Measurements from ENCODE around the gene CISH. TPM values are rescaled to one million over a fixed set of nuclear protein-coding genes. Genes with fewer than 3 reads are reported as not detected.

Gene CISH
- total and polyA plus RNA-seq, 5 donors: 8.0 to 27.8 (median 10.2) TPM

DNA sequence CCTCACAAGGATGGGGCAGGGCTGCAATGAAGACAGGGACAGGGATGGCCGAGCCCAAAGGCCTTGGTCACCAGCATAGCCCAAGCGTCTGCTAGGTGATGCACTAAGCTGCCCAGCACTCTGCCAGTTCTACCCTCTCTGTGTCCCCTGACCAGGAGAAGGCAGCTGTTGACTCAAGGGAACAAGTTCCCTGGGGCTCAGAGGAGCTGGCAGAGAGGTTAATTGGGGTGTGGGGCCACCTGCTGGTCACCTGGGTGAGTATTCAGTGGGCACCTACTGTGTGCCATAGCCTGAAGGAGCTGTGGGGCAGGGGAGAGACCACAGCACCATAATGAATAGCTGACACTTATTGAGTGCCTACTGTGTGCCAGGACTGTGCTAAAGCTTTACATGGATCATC, 41.1 kb upstream of the CISH start:
- Histone ChIP-seq H3K27me3 (ENCODE audit: control insufficient read depth, insufficient read depth) (no peaks in the 10 kb centered on the region), H3K9me3 (ENCODE audit: control insufficient read depth, low read length) (no peaks in the 10 kb centered on the region), H3K4me3 (ENCODE audit: low read length) (no peak overlapping the region), H3K4me1 (ENCODE audit: control insufficient read depth, insufficient read depth, low read length) (peaks cover 4% of the 10 kb centered on the region), H3K27ac (ENCODE audit: low read length) (no peak overlapping the region)
- peak in 1 of 2 donors; percentile 12 for ATAC-seq
- DNase-seq: peak in 1 of 3 donors; percentile 61
- WGBS: 75% methylated on average over 2 of the region's 2 CpGs
- intact Hi-C loops (cut with DNase I): no loop called here

DNA sequence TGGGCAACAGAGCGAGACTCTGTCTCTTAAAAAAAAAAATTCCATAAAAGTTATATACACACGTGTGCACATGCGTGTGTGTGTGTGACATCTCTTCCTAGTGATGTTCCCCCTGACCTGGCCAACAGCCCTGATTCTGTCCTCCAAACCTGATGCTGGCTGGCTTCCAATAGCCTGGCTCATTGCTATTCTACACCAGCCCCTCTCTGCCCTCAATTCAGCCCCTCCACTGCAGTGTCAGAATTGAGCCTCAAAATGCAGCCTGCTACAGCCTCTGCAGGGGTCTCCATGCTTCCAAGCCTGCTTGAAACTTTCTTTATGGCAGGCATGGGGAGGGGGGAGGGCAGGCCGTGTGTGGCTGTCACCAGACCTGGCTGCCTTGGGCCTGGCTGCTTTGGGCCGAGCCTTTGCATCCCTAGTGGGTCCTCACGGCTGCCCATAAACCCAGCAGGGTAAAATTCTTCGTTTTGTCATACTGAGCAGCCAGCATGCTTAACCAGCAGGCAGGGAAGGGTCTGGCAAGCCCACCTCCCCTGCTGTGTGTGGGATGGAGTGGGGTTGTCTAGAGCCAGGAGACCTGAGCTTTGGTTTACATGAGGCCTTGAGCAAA, 40.5 kb upstream of the CISH start:
- Histone ChIP-seq H3K27me3 (ENCODE audit: control insufficient read depth, insufficient read depth) (no peaks in the 10 kb centered on the region), H3K9me3 (ENCODE audit: control insufficient read depth, low read length) (no peaks in the 10 kb centered on the region), H3K27ac (ENCODE audit: low read length) (peak overlapping the region; percentile 34), H3K4me3 (ENCODE audit: low read length) (no peak overlapping the region), H3K4me1 (ENCODE audit: control insufficient read depth, insufficient read depth, low read length) (peaks cover 6% of the 10 kb centered on the region)
- peak in 1 of 3 donors; percentile 59 for DNase-seq
- no peak for ATAC-seq
- WGBS: 53% methylated on average over 7 of the region's 7 CpGs
- intact Hi-C loops (cut with DNase I): no loop called here

DNA sequence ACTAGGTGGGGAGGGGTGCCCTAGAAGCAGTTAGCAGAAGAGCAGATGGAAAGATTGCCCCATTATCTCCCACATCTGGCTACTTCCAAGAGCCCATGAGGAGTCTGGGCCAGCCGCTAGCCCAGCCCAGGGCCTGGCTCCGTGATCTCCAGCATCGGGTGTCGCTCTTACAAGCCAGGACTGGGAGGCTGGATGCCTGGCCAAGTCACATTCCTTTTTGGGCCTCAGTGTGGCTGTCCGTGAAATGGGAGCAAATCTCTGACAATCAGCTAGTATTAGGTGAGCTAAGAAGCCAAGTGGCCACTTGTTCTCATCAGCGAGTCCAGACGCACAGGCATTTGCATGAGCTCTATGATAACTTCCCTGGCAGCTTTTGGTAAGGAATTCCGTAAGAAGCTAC, 39.9 kb upstream of the CISH start:
- DNase-seq (no peak), ATAC-seq (no peak)
- Histone ChIP-seq H3K4me1 (ENCODE audit: control insufficient read depth, insufficient read depth, low read length) (peaks cover 6% of the 10 kb centered on the region), H3K9me3 (ENCODE audit: control insufficient read depth, low read length) (no peaks in the 10 kb centered on the region), H3K4me3 (ENCODE audit: low read length) (no peak overlapping the region), H3K27ac (ENCODE audit: low read length) (peak overlapping the region; percentile 37), H3K27me3 (ENCODE audit: control insufficient read depth, insufficient read depth) (no peaks in the 10 kb centered on the region)
- intact Hi-C loops (cut with DNase I): no loop called here
- 70% methylated on average over 8 of the region's 8 CpGs for WGBS

DNA sequence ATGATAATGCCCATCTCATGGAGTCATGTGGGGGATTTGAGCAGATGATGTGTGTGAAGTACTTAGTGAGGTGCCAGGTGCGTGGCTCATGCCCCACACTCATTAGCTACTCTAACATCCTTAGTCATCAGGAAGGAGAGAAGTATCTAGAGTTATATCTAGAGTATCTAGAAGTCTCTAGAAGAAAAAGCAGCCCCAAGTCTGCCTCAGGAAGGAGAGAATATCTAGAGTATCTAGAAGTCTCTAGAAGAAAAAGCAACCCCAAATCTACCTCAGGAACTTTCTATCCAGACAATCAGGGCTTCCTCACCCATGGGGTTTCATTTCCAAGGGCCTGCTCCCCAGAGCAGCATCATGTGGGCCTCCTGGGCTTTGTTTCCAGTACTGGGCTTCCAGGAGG, 38.4 kb upstream of the CISH start:
- Histone ChIP-seq H3K4me1 (ENCODE audit: control insufficient read depth, insufficient read depth, low read length) (peaks cover 6% of the 10 kb centered on the region), H3K27ac (ENCODE audit: low read length) (peak overlapping the region; percentile 90), H3K4me3 (ENCODE audit: low read length) (no peak overlapping the region), H3K27me3 (ENCODE audit: control insufficient read depth, insufficient read depth) (no peaks in the 10 kb centered on the region), H3K9me3 (ENCODE audit: control insufficient read depth, low read length) (no peaks in the 10 kb centered on the region)
- ATAC-seq: no peak
- intact Hi-C loops (cut with DNase I): no loop called here
- DNase-seq: no peak
- WGBS: 75% methylated on average over 1 of the region's 1 CpG

DNA sequence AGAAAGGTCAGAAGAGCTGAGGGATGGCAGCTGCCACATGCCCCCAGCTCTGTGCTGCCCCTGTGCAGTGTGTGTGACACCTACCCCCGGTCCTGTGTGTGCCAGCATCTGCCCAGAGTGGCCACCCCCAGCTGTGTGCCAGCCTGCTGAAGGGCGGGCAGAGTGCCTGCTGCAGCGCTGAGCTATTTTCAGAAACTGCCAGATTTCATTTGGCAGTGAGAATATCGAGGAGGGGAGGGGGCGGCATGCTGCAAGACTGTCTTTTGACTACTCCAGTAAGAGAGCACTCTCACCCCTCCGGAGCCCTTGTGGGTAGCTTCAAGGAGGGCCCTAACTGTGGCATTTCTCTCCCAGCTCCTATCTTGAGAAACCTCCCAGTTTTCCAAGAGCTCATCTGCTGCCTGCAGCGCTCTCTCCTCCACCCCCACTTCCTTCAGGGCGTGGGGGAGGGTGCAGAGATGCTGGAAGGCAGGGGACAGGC, 37.9 kb upstream of the CISH start:
- intact Hi-C loops (cut with DNase I): no loop called here
- H3K9me3 ChIP-seq (ENCODE audit: control insufficient read depth, low read length): no peaks in the 10 kb centered on the region
- WGBS: 34% methylated on average over 8 of the region's 8 CpGs
- ATAC-seq (peak; percentile 81 to 85), DNase-seq (peak; percentile 58 to 88 (median 84))
- H3K4me1 ChIP-seq (ENCODE audit: control insufficient read depth, insufficient read depth, low read length): peaks cover 6% of the 10 kb centered on the region
- no peaks in the 10 kb centered on the region for H3K27me3 ChIP-seq (ENCODE audit: control insufficient read depth, insufficient read depth)
- H3K4me3 ChIP-seq (ENCODE audit: low read length): no peak overlapping the region
- H3K27ac ChIP-seq (ENCODE audit: low read length): peak overlapping the region; percentile 90

DNA sequence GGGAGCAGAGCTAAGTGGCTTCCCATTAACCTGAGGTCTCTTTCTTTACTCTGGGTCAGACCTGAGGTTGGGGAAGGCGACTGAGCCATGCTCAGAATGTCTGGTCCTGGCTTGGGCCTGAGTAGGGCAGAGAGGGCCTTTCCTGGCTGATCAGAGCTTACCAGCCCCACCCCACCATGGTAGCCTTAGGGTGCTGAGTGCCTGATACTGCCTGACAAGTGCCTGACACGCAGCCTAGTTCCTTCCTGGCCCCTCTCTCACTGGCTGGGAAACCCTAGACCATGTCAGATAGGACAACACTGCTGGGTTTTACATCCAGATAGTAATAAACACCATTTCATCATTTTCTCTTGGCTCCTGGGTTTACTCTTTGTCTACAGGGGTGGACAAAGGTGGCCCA, 37.4 kb upstream of the CISH start:
- DNase-seq (no peak), ATAC-seq (peak; percentile 46 to 49)
- 63% methylated on average over 2 of the region's 2 CpGs for WGBS
- H3K27ac ChIP-seq (ENCODE audit: low read length): peak overlapping the region; percentile 90
- H3K4me3 ChIP-seq (ENCODE audit: low read length): no peak overlapping the region
- H3K9me3 ChIP-seq (ENCODE audit: control insufficient read depth, low read length): no peaks in the 10 kb centered on the region
- intact Hi-C loops (cut with DNase I): no loop called here
- no peaks in the 10 kb centered on the region for H3K27me3 ChIP-seq (ENCODE audit: control insufficient read depth, insufficient read depth)
- peaks cover 9% of the 10 kb centered on the region for H3K4me1 ChIP-seq (ENCODE audit: control insufficient read depth, insufficient read depth, low read length)

DNA sequence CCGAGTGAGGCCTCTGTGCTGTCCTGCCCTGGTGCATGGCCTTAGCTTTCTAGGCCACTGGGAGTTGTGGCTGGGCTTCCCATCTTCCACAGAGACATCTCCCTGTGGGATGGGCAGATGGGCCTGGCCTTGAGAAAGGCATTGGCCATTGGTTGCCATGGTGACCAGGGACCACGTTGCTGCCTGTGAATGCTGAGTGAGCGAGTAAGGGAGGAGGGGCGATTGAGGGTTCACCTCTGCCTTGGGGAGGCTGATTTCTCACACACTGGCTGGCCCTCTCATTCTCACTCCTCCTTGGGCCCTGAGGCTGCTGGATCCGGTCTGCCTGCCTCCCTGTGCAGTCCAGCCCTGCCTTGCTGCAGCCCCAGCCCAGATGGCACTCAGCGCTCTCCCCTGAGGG, 36.7 kb upstream of the CISH start:
- ATAC-seq: no peak
- H3K4me1 ChIP-seq (ENCODE audit: control insufficient read depth, insufficient read depth, low read length): peaks cover 9% of the 10 kb centered on the region

DNA sequence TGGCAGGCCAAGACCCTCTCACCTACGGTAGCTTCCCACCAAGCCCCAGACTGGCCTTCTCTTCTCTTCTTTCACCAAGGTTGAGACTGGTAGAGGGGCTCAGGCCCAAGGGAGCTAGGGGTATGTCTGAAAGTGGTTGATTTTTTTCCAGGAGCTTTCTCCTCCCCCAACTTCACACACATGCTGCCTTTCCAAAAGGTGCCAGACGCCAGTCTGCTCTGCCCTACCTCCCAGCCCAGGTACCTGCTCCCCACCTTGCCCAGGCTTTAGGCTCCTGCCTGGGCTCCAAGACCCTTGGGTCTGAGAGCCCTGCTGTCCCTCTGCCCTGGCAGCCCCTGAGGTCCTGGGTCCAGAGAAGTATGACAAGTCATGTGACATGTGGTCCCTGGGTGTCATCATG, 33.8 kb upstream of the CISH start:
- intact Hi-C loops (cut with DNase I): no loop called here
- Histone ChIP-seq H3K4me3 (ENCODE audit: low read length) (no peak overlapping the region), H3K4me1 (ENCODE audit: control insufficient read depth, insufficient read depth, low read length) (peaks cover 9% of the 10 kb centered on the region), H3K27me3 (ENCODE audit: control insufficient read depth, insufficient read depth) (no peaks in the 10 kb centered on the region), H3K9me3 (ENCODE audit: control insufficient read depth, low read length) (no peaks in the 10 kb centered on the region), H3K27ac (ENCODE audit: low read length) (peak overlapping the region; percentile 89)
- 80% methylated on average over 2 of the region's 2 CpGs for WGBS
- DNase-seq: no peak
- ATAC-seq: no peak

More for the DNA sequence above, 36.7 kb upstream of the CISH start:
- no peak overlapping the region for H3K4me3 ChIP-seq (ENCODE audit: low read length)
- intact Hi-C loops (cut with DNase I): no loop called here
- peak overlapping the region; percentile 90 for H3K27ac ChIP-seq (ENCODE audit: low read length)
- no peaks in the 10 kb centered on the region for H3K9me3 ChIP-seq (ENCODE audit: control insufficient read depth, low read length)
- DNase-seq: no peak
- 56% methylated on average over 6 of the region's 6 CpGs for WGBS
- no peaks in the 10 kb centered on the region for H3K27me3 ChIP-seq (ENCODE audit: control insufficient read depth, insufficient read depth)

DNA sequence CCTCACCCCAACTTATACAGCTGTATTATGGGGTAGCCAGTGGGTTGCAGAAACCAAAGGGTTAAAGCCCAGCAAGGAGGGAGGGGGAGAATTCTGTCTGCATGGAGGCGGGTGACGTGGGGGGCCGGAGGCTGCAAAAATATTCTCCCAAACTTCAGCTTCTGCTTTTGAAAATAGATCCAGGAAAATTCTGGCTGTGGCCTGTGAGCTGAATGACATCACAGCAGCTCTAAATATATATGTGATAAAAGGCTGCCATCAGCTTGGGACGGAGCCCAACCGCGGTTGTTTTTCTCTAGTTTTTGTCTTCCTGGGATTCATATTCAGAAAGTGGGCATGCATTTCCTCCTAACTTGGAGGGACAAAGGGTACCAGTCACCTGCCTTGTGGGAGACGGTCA, 33.0 kb upstream of the CISH start:
- no peak for ATAC-seq

DNA sequence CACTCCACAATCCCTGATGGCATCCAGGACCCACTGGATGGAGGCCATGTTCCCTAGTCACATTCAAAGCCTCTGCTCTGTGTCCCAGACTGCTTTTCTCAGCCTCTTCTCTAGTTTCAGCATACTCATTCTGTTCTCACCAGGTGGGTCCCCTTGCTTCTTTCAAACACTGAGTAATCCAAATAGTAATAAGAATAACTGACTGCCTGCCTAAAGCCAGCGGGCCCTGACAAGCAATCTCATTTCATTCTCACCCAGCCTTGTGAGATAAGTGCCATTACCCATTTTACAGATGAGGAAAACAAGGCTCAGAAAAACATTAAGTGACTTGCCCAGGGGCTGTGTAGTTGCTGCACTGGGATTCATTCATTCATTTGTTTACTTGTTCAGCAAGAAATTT, 30.8 kb upstream of the CISH start:
- intact Hi-C loops (cut with DNase I): no loop called here
- WGBS: 96% methylated on average over 1 of the region's 1 CpG
- Histone ChIP-seq H3K4me1 (ENCODE audit: control insufficient read depth, insufficient read depth, low read length) (peaks cover 7% of the 10 kb centered on the region), H3K4me3 (ENCODE audit: low read length) (no peak overlapping the region), H3K9me3 (ENCODE audit: control insufficient read depth, low read length) (no peaks in the 10 kb centered on the region), H3K27ac (ENCODE audit: low read length) (no peak overlapping the region), H3K27me3 (ENCODE audit: control insufficient read depth, insufficient read depth) (no peaks in the 10 kb centered on the region)
- ATAC-seq (no peak), DNase-seq (no peak)

More for the DNA sequence above, 33.0 kb upstream of the CISH start:
- Histone ChIP-seq H3K4me3 (ENCODE audit: low read length) (no peak overlapping the region), H3K9me3 (ENCODE audit: control insufficient read depth, low read length) (no peaks in the 10 kb centered on the region), H3K4me1 (ENCODE audit: control insufficient read depth, insufficient read depth, low read length) (peaks cover 9% of the 10 kb centered on the region), H3K27me3 (ENCODE audit: control insufficient read depth, insufficient read depth) (no peaks in the 10 kb centered on the region), H3K27ac (ENCODE audit: low read length) (peak overlapping the region; percentile 89)
- intact Hi-C loops (cut with DNase I): no loop called here
- WGBS: 20% methylated on average over 7 of the region's 7 CpGs
- DNase-seq: no peak

DNA sequence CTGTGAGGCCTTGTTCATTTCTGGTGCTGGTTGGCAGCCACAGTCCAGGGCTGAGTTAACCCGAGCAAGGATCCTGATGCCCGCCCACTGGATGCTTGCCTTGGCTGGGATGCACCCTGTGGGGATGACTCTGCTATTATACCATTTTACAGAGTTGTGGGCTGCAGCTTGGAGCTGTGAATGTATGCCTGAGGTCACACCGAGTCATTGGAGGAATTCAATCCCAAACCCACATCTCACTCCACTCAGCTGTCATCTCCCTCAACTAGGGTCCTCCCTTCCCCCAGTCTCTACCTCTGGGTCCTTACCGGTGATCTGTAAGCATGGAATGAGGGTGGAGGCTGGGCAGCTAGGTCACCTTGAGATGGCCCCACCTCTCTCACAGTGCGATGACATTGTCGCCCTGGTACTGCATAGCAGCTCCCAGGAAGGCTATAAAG, 27.5 kb upstream of the CISH start:
- no peak for DNase-seq

DNA sequence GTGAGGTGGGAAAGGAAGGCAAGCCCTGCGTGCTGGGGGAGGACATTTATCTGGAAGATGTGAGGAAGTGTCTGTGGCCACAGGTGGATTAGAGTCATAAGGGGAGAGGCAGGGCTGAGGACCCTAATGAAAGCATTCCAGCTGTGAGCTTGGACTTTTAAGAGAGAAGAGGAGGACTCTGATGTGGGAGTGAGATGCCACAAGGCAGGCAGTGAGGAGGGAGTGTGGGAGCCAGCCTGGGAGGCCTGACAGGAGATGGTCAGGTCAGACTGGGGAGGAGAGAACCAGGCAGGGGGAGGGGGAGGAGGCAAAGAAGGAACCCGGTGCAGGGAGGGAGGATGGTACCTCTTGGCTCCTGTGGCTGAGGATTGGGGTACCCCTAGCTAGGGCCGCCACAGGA, 26.4 kb upstream of the CISH start:
- Histone ChIP-seq H3K4me3 (ENCODE audit: low read length) (no peak overlapping the region), H3K27ac (ENCODE audit: low read length) (no peak overlapping the region), H3K9me3 (ENCODE audit: control insufficient read depth, low read length) (no peaks in the 10 kb centered on the region), H3K4me1 (ENCODE audit: control insufficient read depth, insufficient read depth, low read length) (peaks cover 6% of the 10 kb centered on the region), H3K27me3 (ENCODE audit: control insufficient read depth, insufficient read depth) (no peaks in the 10 kb centered on the region)
- 74% methylated on average over 3 of the region's 3 CpGs for WGBS
- no peak for DNase-seq
- peak; percentile 4 to 7 for ATAC-seq
- intact Hi-C loops (cut with DNase I): no loop called here

More for the DNA sequence above, 27.5 kb upstream of the CISH start:
- H3K4me3 ChIP-seq (ENCODE audit: low read length): no peak overlapping the region
- 69% methylated on average over 6 of the region's 6 CpGs for WGBS
- no peaks in the 10 kb centered on the region for H3K9me3 ChIP-seq (ENCODE audit: control insufficient read depth, low read length)
- H3K27ac ChIP-seq (ENCODE audit: low read length): peak overlapping the region; percentile 40
- no peaks in the 10 kb centered on the region for H3K27me3 ChIP-seq (ENCODE audit: control insufficient read depth, insufficient read depth)
- intact Hi-C loops (cut with DNase I): no loop called here
- peak; percentile 8 to 25 for ATAC-seq
- H3K4me1 ChIP-seq (ENCODE audit: control insufficient read depth, insufficient read depth, low read length): peaks cover 6% of the 10 kb centered on the region

Data from right cardiac atrium (tissue), 5 donors.